GM18909 (cell line): Measurements from ENCODE around the gene KIF26A.
"Not testable (repeated sequence)": the region's sequence is repeated elsewhere in the genome, so short reads cannot be mapped to it uniquely, and the experiment has no call there.

Experiments used
- ATAC-seq: cut with Tn5 transposase; IDR thresholded peaks from one replicate; pipeline ENCODE4 v1.9.1; 2021; ENCODE audit warnings: mild to moderate bottlenecking; ENCODE audit not compliant: unreplicated experiment, poor library complexity

Gene KIF26A

GRCh38 chr14:104202259-104203070 lies 64.1 kb downstream of the KIF26A start:
- no peak for ATAC-seq

DNA sequence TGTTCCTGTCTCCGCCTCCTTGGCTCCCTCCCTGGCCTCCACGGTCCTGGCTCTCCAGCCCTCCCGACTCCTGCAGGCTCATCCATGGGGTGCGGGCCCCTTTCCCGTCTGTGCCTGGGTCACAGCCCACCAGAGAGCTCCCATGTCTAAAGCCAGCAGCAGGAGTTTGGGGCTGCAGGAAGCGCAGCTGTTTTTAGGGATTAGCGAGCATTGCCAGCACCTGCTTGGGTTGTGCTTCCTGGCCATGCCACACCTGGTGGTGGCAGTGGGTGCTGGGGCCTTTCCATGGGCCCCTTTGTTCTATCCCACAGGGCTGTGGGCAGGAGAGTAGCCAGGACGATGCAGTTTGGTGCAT lies 64.7 kb downstream of the KIF26A start:
- no peak for ATAC-seq

DNA sequence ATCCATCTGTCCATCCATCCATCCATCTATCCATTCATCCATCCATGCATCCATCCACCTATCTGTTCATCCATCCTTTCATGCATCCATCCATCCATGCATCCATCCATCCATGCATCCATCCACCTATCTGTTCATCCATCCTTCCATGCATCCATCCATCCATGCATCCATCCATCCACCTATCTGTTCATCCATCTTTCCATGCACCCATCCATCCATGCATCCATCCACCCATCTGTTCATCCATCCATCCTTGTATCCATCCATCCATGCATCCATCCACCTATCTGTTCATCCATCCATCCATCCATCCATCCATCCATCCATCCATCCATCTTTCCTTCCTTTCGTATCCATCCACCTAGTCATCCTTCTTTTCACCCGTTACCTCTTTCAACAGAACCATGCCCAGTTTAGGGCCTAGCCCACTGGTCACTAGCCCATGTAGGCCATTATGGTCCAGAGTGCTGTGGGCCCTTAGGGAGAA lies 66.3 kb downstream of the KIF26A start:
- ATAC-seq: no peak

DNA sequence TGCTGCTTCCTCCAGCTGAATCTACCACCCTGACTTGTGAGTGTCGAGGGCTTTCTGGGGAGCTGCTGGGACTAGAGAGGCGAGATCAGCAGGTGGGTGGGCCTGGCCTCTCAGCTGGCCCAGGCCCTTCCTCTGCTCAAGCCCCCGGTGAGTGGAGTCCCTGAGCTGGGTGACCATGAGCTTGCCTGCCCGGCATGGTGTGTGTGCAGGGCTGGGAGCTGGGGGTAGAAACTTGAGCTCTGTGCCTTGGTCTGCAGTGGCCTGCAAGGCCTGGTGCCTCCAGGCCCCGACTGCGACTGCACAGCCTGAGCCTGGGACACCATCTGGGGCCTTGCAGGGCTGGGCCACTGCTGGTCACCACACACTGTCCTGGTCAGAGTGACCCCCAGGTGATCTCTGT lies 67.4 kb downstream of the KIF26A start:
- ATAC-seq: no peak

GRCh38 chr14:104206281-104206904 lies 68.0 kb downstream of the KIF26A start:
- no peak for ATAC-seq

DNA sequence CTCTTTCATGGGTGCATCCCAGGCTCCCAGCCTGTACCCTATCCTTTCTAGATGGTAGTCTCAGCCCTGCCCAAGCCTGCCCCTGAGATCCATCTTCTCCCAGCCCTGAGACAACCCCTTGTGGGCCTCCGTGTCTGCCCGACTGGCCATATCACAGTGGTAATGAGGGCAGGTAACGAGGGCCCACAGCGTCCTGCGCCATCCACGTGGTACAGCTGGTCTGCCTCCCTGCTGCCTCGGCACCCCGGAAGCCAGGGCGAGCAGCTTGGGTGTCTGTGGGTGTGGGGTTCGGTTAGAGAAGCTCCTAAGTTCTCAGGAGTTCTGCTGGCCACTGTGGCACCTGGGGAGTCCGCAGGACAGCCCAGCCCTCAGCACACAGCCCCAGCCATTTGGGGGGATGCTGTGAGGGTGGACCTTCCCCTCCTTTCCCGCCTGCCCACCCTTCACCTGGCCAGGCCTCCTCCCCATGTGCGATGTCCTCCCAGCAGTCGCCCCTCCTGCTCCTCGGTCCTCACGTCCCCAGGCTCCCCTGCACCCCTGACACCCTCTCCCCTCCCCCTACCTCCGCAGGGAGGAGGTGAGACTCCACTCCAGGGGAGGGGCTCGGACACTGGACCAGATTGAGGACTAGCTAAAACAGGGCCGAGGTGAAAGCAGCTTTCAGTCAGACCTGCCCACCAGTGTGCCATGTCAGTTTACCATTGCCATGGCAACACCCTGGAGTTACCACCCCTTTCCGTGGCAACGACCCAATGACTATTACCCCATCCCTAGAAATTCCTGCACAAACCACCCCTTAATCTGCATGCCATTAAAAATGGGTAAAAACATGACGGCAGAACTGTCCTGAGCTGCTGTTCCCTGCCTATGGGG lies 69.0 kb downstream of the KIF26A start:
- no peak for ATAC-seq

GRCh38 chr14:104208015-104208295 lies 69.6 kb downstream of the KIF26A start:
- not testable (repeated sequence) for ATAC-seq

GRCh38 chr14:104208331-104208730 lies 69.9 kb downstream of the KIF26A start:
- not testable (repeated sequence) for ATAC-seq

- not testable (repeated sequence) for ATAC-seq
These were observed 70.7 kb downstream of the KIF26A start for GRCh38 chr14:104209071-104209470.

- no peak for ATAC-seq
These were observed 71.8 kb downstream of the KIF26A start for GRCh38 chr14:104209985-104210816.

- ATAC-seq: no peak
These were observed 72.4 kb downstream of the KIF26A start for GRCh38 chr14:104210817-104211195.

- ATAC-seq: no peak
These were observed 72.8 kb downstream of the KIF26A start for GRCh38 chr14:104211215-104211614.

DNA sequence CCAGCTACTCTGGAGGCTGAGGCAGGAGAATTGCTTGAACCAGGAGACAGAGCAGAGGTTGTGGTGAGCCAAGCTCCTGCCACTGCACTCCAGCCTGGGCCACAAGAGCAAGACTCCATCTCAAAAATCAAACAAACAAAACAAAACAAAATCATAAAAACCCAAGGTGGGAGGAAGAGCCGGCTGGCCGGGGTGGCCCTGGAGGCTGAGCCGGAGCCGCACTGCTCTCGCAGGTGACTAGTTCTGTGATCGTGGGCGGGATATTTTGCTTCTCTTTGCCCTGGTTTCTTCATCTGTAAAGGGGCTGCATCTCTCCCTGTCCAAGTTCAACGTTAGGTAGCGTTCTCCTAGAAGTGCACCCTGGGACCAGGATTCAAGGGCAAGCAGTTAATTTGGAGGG lies 73.4 kb downstream of the KIF26A start:
- no peak for ATAC-seq

DNA sequence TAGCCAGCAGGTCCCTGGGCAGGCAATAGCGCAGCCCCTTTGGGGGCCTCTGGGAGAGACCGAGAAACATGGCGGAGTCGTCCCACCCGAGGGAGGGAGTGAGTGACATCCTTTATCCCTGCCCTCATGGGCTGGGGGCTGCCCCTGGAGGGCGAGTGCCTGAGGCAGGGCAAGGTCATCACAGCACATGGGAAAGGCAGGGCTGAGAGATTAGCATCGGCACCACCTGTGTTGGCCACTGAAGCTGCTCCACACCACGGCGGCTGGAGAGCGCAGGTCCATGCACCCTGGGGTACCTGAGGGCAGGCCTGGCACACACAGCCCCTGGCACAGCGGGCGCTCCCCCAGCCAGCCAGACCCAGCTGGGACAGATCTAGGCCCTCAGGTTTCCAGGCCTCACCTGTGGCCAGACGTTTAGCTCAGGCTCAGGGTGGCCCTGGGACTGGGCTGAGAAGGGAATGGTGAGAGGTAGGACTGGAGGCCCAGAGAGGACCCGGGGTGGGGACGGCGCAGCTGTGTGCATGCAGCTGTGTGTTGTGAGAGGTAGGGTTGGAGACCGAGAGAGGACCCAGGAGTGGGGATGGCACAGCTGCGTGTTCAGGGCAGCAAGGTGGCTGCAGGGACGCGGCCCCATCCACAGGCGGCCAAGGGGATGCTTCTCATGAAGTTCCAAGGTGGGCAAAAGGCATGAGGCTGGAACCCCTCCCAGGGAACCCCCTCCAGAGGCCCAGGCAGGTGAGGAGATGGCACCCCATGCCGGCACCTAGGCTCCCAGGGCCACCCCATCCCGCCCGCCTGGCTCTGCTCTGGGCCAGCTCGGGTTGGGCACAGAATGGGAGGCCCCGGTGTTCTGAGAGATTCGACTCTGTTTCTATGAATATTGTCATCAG lies 74.1 kb downstream of the KIF26A start:
- ATAC-seq: no peak

DNA sequence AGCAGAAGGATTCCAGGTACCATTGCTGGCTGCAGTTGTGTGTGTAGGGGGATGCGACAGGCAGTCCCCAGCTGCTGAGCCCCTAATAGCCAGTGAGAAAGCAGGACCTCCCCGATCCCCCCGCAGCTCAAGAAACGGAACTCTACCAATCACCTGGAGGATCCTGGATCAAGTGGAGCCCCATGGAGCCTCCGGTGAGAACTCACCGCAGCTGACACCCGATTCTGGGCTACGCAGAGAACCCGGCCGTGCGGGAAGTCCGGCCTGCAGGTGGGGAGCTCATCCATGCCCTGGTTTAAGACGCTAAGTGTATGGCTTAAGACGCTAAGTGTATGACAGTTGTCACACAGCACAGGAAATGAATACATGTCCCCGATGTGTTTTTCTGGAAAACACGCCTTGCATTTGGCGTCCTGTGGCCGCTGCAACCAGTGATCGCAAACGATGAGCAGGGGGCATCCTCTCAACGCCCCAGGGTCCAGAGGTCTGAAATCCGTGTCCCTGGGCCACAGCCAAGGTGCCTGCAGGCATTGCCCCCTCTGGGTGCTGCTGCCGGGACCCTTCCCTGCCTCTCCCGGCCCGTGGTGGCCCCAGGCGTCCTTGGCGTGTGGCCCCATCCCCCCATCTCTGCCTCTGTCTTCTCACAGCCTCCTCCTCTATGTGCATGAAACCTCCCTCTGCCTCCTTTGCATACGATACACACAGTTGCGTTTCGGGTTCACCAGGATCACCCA lies 75.1 kb downstream of the KIF26A start:
- no peak for ATAC-seq

- no peak for ATAC-seq
These were observed 76.2 kb downstream of the KIF26A start for GRCh38 chr14:104214431-104215218.

DNA sequence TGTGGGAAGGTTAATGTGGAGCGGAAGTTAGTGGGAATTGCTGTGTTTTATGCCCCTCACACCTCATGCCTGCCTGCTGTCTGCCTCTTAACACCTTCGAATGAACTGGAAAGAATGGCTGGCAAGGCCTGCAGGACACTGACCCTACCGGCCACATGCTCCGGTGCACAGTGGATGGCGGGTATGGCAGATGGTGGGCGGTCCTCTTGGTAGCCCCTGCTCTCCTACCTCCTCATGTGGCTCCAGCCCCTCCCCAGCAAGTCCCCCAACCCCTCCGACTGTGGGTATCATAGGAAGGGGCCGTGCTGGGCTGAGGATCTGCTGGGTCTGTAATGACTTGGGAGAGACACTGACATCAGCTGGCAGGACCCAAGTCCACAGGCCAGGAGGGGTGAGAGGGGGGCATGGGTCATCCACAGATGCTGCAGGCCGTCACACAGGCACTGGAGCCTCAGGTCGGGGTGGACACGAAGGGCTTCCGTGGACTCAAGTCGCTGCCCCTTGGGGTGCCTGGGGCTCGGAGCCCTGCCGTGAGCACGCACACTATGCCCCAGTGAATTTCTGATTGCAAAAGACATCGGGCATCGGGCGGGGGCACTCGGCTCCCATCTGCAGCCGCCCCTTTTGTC lies 77.4 kb downstream of the KIF26A start:
- ATAC-seq: no peak
